ENCODE results near the gene SLC37A1. TPM values are rescaled to one million over a fixed set of nuclear protein-coding genes. Genes with fewer than 3 reads are reported as not detected.
A peak's percentile ranks its signal among the peaks of the same experiment; 100 is the strongest.

The SLC37A1 gene
- total and polyA plus RNA-seq, 2 donors from 2014 or later: 3.4 to 21.8 TPM

- TF ChIP-seq, protein P1, sequence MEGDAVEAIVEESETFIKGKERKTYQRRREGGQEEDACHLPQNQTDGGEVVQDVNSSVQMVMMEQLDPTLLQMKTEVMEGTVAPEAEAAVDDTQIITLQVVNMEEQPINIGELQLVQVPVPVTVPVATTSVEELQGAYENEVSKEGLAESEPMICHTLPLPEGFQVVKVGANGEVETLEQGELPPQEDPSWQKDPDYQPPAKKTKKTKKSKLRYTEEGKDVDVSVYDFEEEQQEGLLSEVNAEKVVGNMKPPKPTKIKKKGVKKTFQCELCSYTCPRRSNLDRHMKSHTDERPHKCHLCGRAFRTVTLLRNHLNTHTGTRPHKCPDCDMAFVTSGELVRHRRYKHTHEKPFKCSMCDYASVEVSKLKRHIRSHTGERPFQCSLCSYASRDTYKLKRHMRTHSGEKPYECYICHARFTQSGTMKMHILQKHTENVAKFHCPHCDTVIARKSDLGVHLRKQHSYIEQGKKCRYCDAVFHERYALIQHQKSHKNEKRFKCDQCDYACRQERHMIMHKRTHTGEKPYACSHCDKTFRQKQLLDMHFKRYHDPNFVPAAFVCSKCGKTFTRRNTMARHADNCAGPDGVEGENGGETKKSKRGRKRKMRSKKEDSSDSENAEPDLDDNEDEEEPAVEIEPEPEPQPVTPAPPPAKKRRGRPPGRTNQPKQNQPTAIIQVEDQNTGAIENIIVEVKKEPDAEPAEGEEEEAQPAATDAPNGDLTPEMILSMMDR (IDR thresholded peaks at IDR 0.05; ENCODE audit: borderline replicate concordance, extremely low read depth, insufficient read depth): no peak
- Histone ChIP-seq H3K27ac (ENCODE audit: low read depth in 2 of 2, low read length in 2 of 2) (no peak overlapping the region), H3K9ac (ENCODE audit: low read length in 3 of 3) (no peak overlapping the region), H3K4me1 (ENCODE audit: control insufficient read depth in 2 of 3, insufficient read depth in 2 of 3, low read depth in 1 of 3, low read length in 3 of 3) (peaks cover 0 to 3% (median 0%) of the 10 kb centered on the region in 3 donors), H3K4me3 (ENCODE audit: low read length in 3 of 3) (no peak overlapping the region), H3K9me3 (ENCODE audit: control insufficient read depth in 2 of 3, insufficient read depth in 1 of 3, low read length in 3 of 3) (no peaks in the 10 kb centered on the region), H3K36me3 (ENCODE audit: control insufficient read depth in 2 of 3, insufficient read depth in 3 of 3, low read length in 3 of 3) (no peaks in the 10 kb centered on the region), H3K27me3 (ENCODE audit: control insufficient read depth, insufficient read depth, low read length) (no peaks in the 10 kb centered on the region)
- DNase-seq (peak in 1 of 5 donors; percentile 35), FAIRE-seq (no peak)
- intact Hi-C loops (cut with DNase I): no loop called here
These were observed 4.4 kb upstream of the SLC37A1 start for GRCh38 chr21:42509244-42509643.

- H3K4me1 ChIP-seq (ENCODE audit: control insufficient read depth in 2 of 3, insufficient read depth in 2 of 3, low read depth in 1 of 3, low read length in 3 of 3): peaks cover 0 to 6% (median 4%) of the 10 kb centered on the region in 3 donors
- H3K9me3 ChIP-seq (ENCODE audit: control insufficient read depth in 2 of 3, insufficient read depth in 1 of 3, low read length in 3 of 3): no peaks in the 10 kb centered on the region
- H3K4me3 ChIP-seq (ENCODE audit: low read length in 3 of 3): no peak overlapping the region
- no peak overlapping the region for H3K27ac ChIP-seq (ENCODE audit: low read depth in 2 of 2, low read length in 2 of 2)
- DNase-seq: peak in 1 of 5 donors; percentile 30
- H3K9ac ChIP-seq (ENCODE audit: low read length in 3 of 3): no peak overlapping the region
- H3K36me3 ChIP-seq (ENCODE audit: control insufficient read depth in 2 of 3, insufficient read depth in 3 of 3, low read length in 3 of 3): no peaks in the 10 kb centered on the region
- intact Hi-C loops (cut with DNase I): no loop called here
- H3K27me3 ChIP-seq (ENCODE audit: control insufficient read depth, insufficient read depth, low read length): no peaks in the 10 kb centered on the region
- TF ChIP-seq, protein P1 (IDR thresholded peaks at IDR 0.05; ENCODE audit: borderline replicate concordance, extremely low read depth, insufficient read depth): no peak
- no peak for FAIRE-seq
These were observed 1.2 kb upstream of the SLC37A1 start for GRCh38 chr21:42512346-42513034.

DNA sequence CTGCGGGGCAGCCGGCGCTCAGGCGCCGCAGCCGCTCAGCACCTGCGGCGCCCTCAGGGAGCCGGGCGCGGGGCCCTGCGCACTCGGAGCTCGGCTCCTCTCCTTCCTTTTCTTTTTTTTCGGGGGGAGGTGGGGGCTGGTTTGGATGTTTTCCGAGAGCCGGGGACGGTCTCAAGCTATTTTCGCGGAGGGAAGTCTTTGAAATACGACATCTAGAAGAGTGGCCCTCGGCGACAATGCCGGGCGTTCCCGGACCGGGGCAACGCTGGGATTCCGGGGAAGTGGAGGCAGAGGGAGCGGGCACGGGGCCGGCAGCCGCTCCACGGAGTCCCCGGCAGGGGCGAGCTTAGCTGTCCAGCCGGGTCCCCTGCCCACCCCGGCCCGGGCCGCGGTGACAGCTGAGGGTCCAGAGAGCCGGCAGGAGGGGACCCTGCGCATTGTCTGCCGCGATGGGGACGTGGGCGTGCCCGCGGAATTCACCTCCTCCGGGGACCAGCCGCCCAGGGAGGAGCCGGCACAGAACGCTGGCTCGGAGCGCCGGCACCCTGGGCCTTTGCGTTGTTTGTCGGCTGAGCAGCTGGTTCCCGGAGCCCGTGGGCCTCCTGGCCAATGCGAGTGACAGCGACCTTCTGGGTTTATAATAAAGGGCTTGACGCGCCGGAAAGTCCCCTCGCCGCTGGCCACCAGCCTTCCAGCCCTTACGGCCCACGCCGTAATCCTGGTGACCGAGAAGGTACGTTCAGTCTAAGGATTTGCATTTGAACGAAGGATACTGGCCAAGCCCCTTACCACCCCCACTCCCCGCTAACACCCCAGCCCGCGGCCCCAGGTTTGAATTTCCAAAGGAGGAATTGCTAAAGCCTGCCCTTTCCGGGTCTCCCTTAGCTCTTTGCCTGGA lies 582 bp downstream of the SLC37A1 start:
- intact Hi-C loops (cut with DNase I): no loop called here
- H3K9me3 ChIP-seq (ENCODE audit: control insufficient read depth in 2 of 3, insufficient read depth in 1 of 3, low read length in 3 of 3): no peaks in the 10 kb centered on the region
- DNase-seq: peak; percentile 40 to 88 (median 43)

More for the DNA sequence above, 582 bp downstream of the SLC37A1 start:
- Histone ChIP-seq H3K4me3 (ENCODE audit: low read length in 3 of 3) (peak overlapping the region; percentile 42 to 66 (median 54)), H3K36me3 (ENCODE audit: control insufficient read depth in 2 of 3, insufficient read depth in 3 of 3, low read length in 3 of 3) (no peaks in the 10 kb centered on the region), H3K9ac (ENCODE audit: low read length in 3 of 3) (peak overlapping the region in 2 of 3 donors; percentile 72 to 87), H3K4me1 (ENCODE audit: control insufficient read depth in 2 of 3, insufficient read depth in 2 of 3, low read depth in 1 of 3, low read length in 3 of 3) (peaks cover 0 to 6% (median 4%) of the 10 kb centered on the region in 3 donors), H3K27ac (ENCODE audit: low read depth in 2 of 2, low read length in 2 of 2) (peak overlapping the region in 1 of 2 donors; percentile 63), H3K27me3 (ENCODE audit: control insufficient read depth, insufficient read depth, low read length) (no peaks in the 10 kb centered on the region)
- TF ChIP-seq, protein P1 (IDR thresholded peaks at IDR 0.05; ENCODE audit: borderline replicate concordance, extremely low read depth, insufficient read depth): no peak
- FAIRE-seq: no peak

Measured in kidney (tissue), 14 donors.